H1 (cell line): ENCODE results near the gene KCTD15. TPM values are rescaled to one million over a fixed set of nuclear protein-coding genes. Genes with fewer than 3 reads are reported as not detected.

ENCODE experiments used
- CTCF ChIA-PET: fragments of 300-600 bp; sonication (Branson Sonifier 250); formaldehyde crosslinking; loops from one replicate; lab custom pipeline; 2021; ENCODE audit not compliant: partially characterized antibody; lab: Charles Lee
- POLR2A ChIA-PET: fragments of 300-600 bp; sonication (Branson Sonifier 250); formaldehyde crosslinking; loops from one replicate; lab custom pipeline; 2021; ENCODE audit warnings: inconsistent platforms; ENCODE audit not compliant: partially characterized antibody; lab: Charles Lee
- DNase-seq, 2 experiments: peaks; one replicate each; pipeline versions ENCODE4 v3.0.0 to v3.0.0-alpha.2; 2010 to 2022; ENCODE audit warnings: low spot score in 2 of 2, low read depth in 1 of 2, mixed read lengths in 1 of 2
- FAIRE-seq: peaks from 2 replicates; lab custom pipeline; 2011; peaks lifted over from hg19 to GRCh38; lab: Jason Lieb, UNC
- H2AFZ ChIP-seq: 2 replicates; pipeline ENCODE4 v1.8.1; 2012; ENCODE audit warnings: low read length, inconsistent platforms
- H2AK5ac ChIP-seq: 2 replicates; pipeline ENCODE4 v1.6.1; 2013; ENCODE audit warnings: low read depth, low read length
- H2BK120ac ChIP-seq: replicated peaks from 2 replicates; pipeline ENCODE3; 2013; ENCODE audit warnings: low read depth, low read length, inconsistent platforms
- H2BK12ac ChIP-seq: 2 replicates; pipeline ENCODE4 v1.6.1; 2013; ENCODE audit warnings: low read depth, low read length
- H2BK15ac ChIP-seq: 2 replicates; pipeline ENCODE4 v1.6.1; 2013; ENCODE audit warnings: low read length
- H2BK20ac ChIP-seq: 2 replicates; pipeline ENCODE4 v1.6.1; 2013; ENCODE audit warnings: low read length
- H2BK5ac ChIP-seq: 2 replicates; pipeline ENCODE4 v1.6.1; 2013; ENCODE audit warnings: low read depth, low read length
- H3K14ac ChIP-seq: 2 replicates; pipeline ENCODE4 v1.6.1; 2013; ENCODE audit warnings: inconsistent platforms; ENCODE audit not compliant: insufficient read length
- H3K18ac ChIP-seq: 2 replicates; pipeline ENCODE4 v1.6.1; 2013; ENCODE audit warnings: low read length; ENCODE audit errors: extremely low read depth
- H3K23ac ChIP-seq: 2 replicates; pipeline ENCODE4 v1.6.1; 2013; ENCODE audit warnings: inconsistent platforms; ENCODE audit not compliant: insufficient read length
- H3K23me2 ChIP-seq: 2 replicates; pipeline ENCODE4 v1.6.1; 2013; ENCODE audit warnings: low read depth, low read length
- H3K27ac ChIP-seq: 2 replicates; pipeline ENCODE4 v1.6.1; 2011; ENCODE audit warnings: low read depth, low read length, inconsistent platforms
- H3K27me3 ChIP-seq, 4 experiments: replicated peaks in 1 of 4; 1 replicate in 1 of 4; 2 replicates in 3 of 4; pipeline versions ENCODE4 v1.6.1 to v1.8.1; 2011 to 2013; ENCODE audit warnings: low read length in 3 of 4, mild to moderate bottlenecking in 3 of 4, inconsistent platforms in 2 of 4, mixed read lengths in 2 of 4, moderate library complexity in 1 of 4; ENCODE audit not compliant: control insufficient read depth in 3 of 4, insufficient read depth in 3 of 4; ENCODE audit errors: extremely low read depth in 1 of 4
- H3K36me3 ChIP-seq, 4 experiments: 2 replicates each; pipeline versions ENCODE4 v1.6.1 to v1.8.1; 2011 to 2013; ENCODE audit warnings: mild to moderate bottlenecking in 4 of 4, low read length in 3 of 4, moderate library complexity in 2 of 4, control low read depth in 1 of 4, inconsistent platforms in 1 of 4; ENCODE audit not compliant: insufficient read depth in 4 of 4, control insufficient read depth in 2 of 4
- H3K4ac ChIP-seq: replicated peaks from 2 replicates; pipeline ENCODE3; 2013; ENCODE audit warnings: low read length, low read depth, mixed read lengths, inconsistent platforms; ENCODE audit not compliant: insufficient read length
- H3K4me1 ChIP-seq, 4 experiments: replicated peaks in 1 of 4; 1 replicate in 1 of 4; 2 replicates in 3 of 4; pipeline versions ENCODE4 v1.6.1 to v1.8.1; 2011 to 2013; ENCODE audit warnings: low read length in 3 of 4, inconsistent platforms in 2 of 4, mixed read lengths in 1 of 4; ENCODE audit not compliant: insufficient read depth in 4 of 4, control insufficient read depth in 3 of 4
- H3K4me2 ChIP-seq, 2 experiments: 2 replicates each; pipeline versions ENCODE4 v1.6.1 to v1.8.1; 2011 to 2013; ENCODE audit warnings: low read depth in 2 of 2, low read length in 2 of 2, control low read depth in 1 of 2, inconsistent platforms in 1 of 2, mild to moderate bottlenecking in 1 of 2; ENCODE audit not compliant: insufficient read depth in 1 of 2
- H3K4me3 ChIP-seq, 4 experiments: fragments of 200-600, 300-600 bp in 1 of 4; sonication (generic), shearing (Covaris generic), sonication (Bioruptor Twin) in 1 of 4; 2 replicates each; pipeline versions ENCODE4 v1.5.1 to v1.8.1; 2011 to 2016; ENCODE audit warnings: low read length in 4 of 4, low read depth in 3 of 4, control low read depth in 2 of 4, inconsistent platforms in 2 of 4, mild to moderate bottlenecking in 2 of 4, mixed read lengths in 1 of 4, moderate library complexity in 1 of 4; ENCODE audit not compliant: insufficient read depth in 2 of 4; ENCODE audit errors: extremely low read depth in 1 of 4
- H3K56ac ChIP-seq: replicated peaks from 2 replicates; pipeline ENCODE3; 2013; ENCODE audit warnings: low read depth, mild to moderate bottlenecking, mixed read lengths, low read length, inconsistent platforms; ENCODE audit not compliant: insufficient read length
- H3K79me1 ChIP-seq: 2 replicates; pipeline ENCODE4 v1.6.1; 2013; ENCODE audit warnings: low read depth, low read length, control low read depth
- H3K79me2 ChIP-seq, 2 experiments: 2 replicates each; pipeline versions ENCODE4 v1.6.1 to v1.8.1; 2012 to 2013; ENCODE audit warnings: low read length in 2 of 2, mild to moderate bottlenecking in 2 of 2, inconsistent platforms in 1 of 2; ENCODE audit not compliant: insufficient read depth in 2 of 2, control insufficient read depth in 1 of 2
- H3K9ac ChIP-seq, 4 experiments: replicated peaks in 1 of 4; 1 replicate in 1 of 4; 2 replicates in 3 of 4; pipeline versions ENCODE4 v1.6.1 to v1.8.1; 2011 to 2013; ENCODE audit warnings: low read depth in 3 of 4, low read length in 3 of 4, control low read depth in 2 of 4, mild to moderate bottlenecking in 2 of 4, moderate library complexity in 2 of 4, inconsistent platforms in 1 of 4; ENCODE audit errors: extremely low read depth in 1 of 4
- H3K9me3 ChIP-seq, 2 experiments: 2 replicates each; pipeline versions ENCODE4 v1.6.1 to v1.8.1; 2012 to 2013; ENCODE audit warnings: mild to moderate bottlenecking in 2 of 2, moderate library complexity in 2 of 2, control low read depth in 1 of 2, inconsistent platforms in 1 of 2, low read depth in 1 of 2, low read length in 1 of 2, mixed read lengths in 1 of 2; ENCODE audit not compliant: insufficient read depth in 2 of 2
- H4K20me1 ChIP-seq, 2 experiments: replicated peaks in 1 of 2; 2 replicates each; pipeline versions ENCODE3 to v1.8.1; 2011 to 2013; ENCODE audit warnings: inconsistent platforms in 2 of 2, low read length in 2 of 2, mild to moderate bottlenecking in 1 of 2; ENCODE audit not compliant: insufficient read depth in 2 of 2, control insufficient read depth in 1 of 2
- H4K5ac ChIP-seq: 2 replicates; pipeline ENCODE4 v1.6.1; 2013; ENCODE audit warnings: low read length, low read depth, mixed read lengths, inconsistent platforms; ENCODE audit not compliant: insufficient read length
- H4K8ac ChIP-seq: 2 replicates; pipeline ENCODE4 v1.8.0; 2013; ENCODE audit warnings: mild to moderate bottlenecking, moderate library complexity, low read length, inconsistent platforms; ENCODE audit not compliant: insufficient read depth; ENCODE audit errors: extremely low read depth
- H4K91ac ChIP-seq: replicated peaks from 2 replicates; pipeline ENCODE3; 2013; ENCODE audit warnings: low read length, mixed read lengths, inconsistent platforms; ENCODE audit not compliant: insufficient read length
- CHD1 ChIP-seq: IDR thresholded peaks from 2 replicates; pipeline ENCODE4 v1.6.1; 2012; ENCODE audit warnings: low read depth, low read length, improper control_type of control experiment
- CHD2 ChIP-seq: IDR thresholded peaks from 2 replicates; pipeline ENCODE4 v1.6.1; 2012; ENCODE audit warnings: low read length, improper control_type of control experiment
- NRF1 ChIP-seq: IDR thresholded peaks from 2 replicates; pipeline ENCODE4 v1.6.1; 2011; ENCODE audit warnings: mild to moderate bottlenecking, low read depth, low read length, improper control_type of control experiment
- RAD21 ChIP-seq, 2 experiments: IDR thresholded peaks in 1 of 2; conservative IDR thresholded peaks in 1 of 2; 2 replicates each; pipeline ENCODE4 v1.6.1; 2011; ENCODE audit warnings: low read depth in 2 of 2, low read length in 2 of 2, improper control_type of control experiment in 1 of 2, inconsistent platforms in 1 of 2, mild to moderate bottlenecking in 1 of 2, moderate library complexity in 1 of 2
- RBBP5 ChIP-seq: IDR thresholded peaks from 2 replicates; pipeline ENCODE4 v1.7.1; 2012; ENCODE audit warnings: low read depth, mild to moderate bottlenecking, inconsistent platforms, low read length, moderate library complexity, borderline replicate concordance
- SP4 ChIP-seq: IDR thresholded peaks from 2 replicates; pipeline ENCODE4 v1.6.1; 2012; ENCODE audit warnings: low read length, inconsistent platforms
- TAF7 ChIP-seq: optimal IDR thresholded peaks from 2 replicates; pipeline ENCODE3; 2011; ENCODE audit warnings: low read depth, mild to moderate bottlenecking, inconsistent platforms, low read length, moderate library complexity, borderline replicate concordance
- WGBS, 2 experiments: shearing (Covaris generic) in 1 of 2; methylation state at CpG; one replicate each; pipeline versions ENCODE4 v1.1.6 to v1.1.7; 2013 to 2015; ENCODE audit warnings: low lambda C conversion rate in 2 of 2, mixed read lengths in 2 of 2, inconsistent platforms in 1 of 2, low coverage in 1 of 2, missing lambda C conversion rate in 1 of 2; ENCODE audit not compliant: insufficient replicate concordance in 2 of 2, insufficient coverage in 1 of 2, insufficient read length in 1 of 2; ENCODE audit errors: extremely low coverage in 1 of 2, missing lambda C conversion rate in 1 of 2; 5-methylcytosine and 5-hydroxymethylcytosine counted together
- polyA plus RNA-seq, 7 experiments: library from polyadenylated mRNA; depleted of rRNA in 3 of 7; stranded (reverse) in 5 of 7; unstranded in 2 of 7; fragments of >200 nt in 5 of 7; fragments of 200-250 nt in 2 of 7; gene quantifications; 1 replicate in 5 of 7; 2 replicates in 1 of 7; 4 replicates in 1 of 7; pipeline versions ENCODE4 v1.2.1 to v1.2.3, GENCODE V29; 2011 to 2013; ENCODE audit warnings: missing spikeins in 2 of 7, mixed read lengths in 2 of 7
- total RNA-seq: library from RNA; stranded (reverse); fragmentation: NEBNext Ultra II Directional; extraction: Animal tissue kit (Norgen Biotek cat#: 25700); gene quantifications from 2 replicates; pipeline ENCODE4 v1.2.1, GENCODE V29; 2021

Gene KCTD15
- total and polyA plus RNA-seq, 2 of the 8 experiments (the other 6 are each of a cell fraction or from before 2014, with no cell fraction given): 25.1 to 27.0 TPM

GRCh38 chr19:33781415-33781935 lies 15.2 kb upstream of the KCTD15 start:
- no peak overlapping the region for H3K14ac ChIP-seq
- no peaks in the 10 kb centered on the region for H3K9me3 ChIP-seq
- no peak overlapping the region for H2AK5ac ChIP-seq
- H2BK12ac ChIP-seq: no peak overlapping the region
- no peaks in the 10 kb centered on the region for H3K79me2 ChIP-seq
- no peak for DNase-seq
- H2BK120ac ChIP-seq: no peak overlapping the region
- TF ChIP-seq CHD2 (no peak), SP4 (no peak), RBBP5 (no peak), RAD21 (IDR thresholded peaks at IDR 0.05 in 1 of 2, conservative IDR thresholded peaks at IDR 0.05 in 1 of 2; ENCODE audit: low read depth in 2 of 2, low read length in 2 of 2) (no peak), CHD1 (no peak), NRF1 (no peak), TAF7 (no peak)
- no peak overlapping the region for H2AFZ ChIP-seq
- no peak overlapping the region for H2BK20ac ChIP-seq
- H4K8ac ChIP-seq: no peak overlapping the region; the same call in 1 of the 2 replicates
- ChIA-PET POLR2A (interaction anchor here (1.0 to 1.5 kb wide), 2 partner anchors 16 to 352 kb away, joined by 3 read pairs; no protein-coding TSS in a partner anchor), CTCF (interaction anchor here (0.5 to 0.6 kb wide), 2 partner anchors 329 to 482 kb away, joined by 3 read pairs; no protein-coding TSS in a partner anchor)
- no peak overlapping the region for H2BK5ac ChIP-seq
- no peak overlapping the region for H3K4me2 ChIP-seq
- no peak overlapping the region for H3K4ac ChIP-seq
- H3K18ac ChIP-seq: no peak overlapping the region
- H4K5ac ChIP-seq: no peak overlapping the region
- H3K27ac ChIP-seq: no peak overlapping the region
- no peak overlapping the region for H4K91ac ChIP-seq
- peaks cover 0 to 7% (median 4%) of the 10 kb centered on the region in 4 experiments; a peak in 4 of 7 replicates for H3K4me1 ChIP-seq
- WGBS, 2 experiments: 95% methylated on average over 15 of the region's 15 CpGs; no CpG with 5 or more reads in 1 of the 2 experiments
- H2BK15ac ChIP-seq: no peak overlapping the region
- H3K23me2 ChIP-seq: peaks cover 2% of the 10 kb centered on the region; the same call in 1 of the 2 replicates
- H3K4me3 ChIP-seq: no peak overlapping the region
- no peaks in the 10 kb centered on the region for H3K36me3 ChIP-seq
- H3K9ac ChIP-seq: no peak overlapping the region
- no peak for FAIRE-seq
- H3K27me3 ChIP-seq: peaks cover 0 to 3% (median under 1%) of the 10 kb centered on the region in 4 experiments; a peak in 3 of 7 replicates
- H3K23ac ChIP-seq: no peak overlapping the region
- no peaks in the 10 kb centered on the region for H3K79me1 ChIP-seq
- H3K56ac ChIP-seq: no peak overlapping the region
- H4K20me1 ChIP-seq: peaks cover 0 to 5% of the 10 kb centered on the region in 2 experiments
